HCT116 (cell line): ENCODE data around the gene B4GALT3. TPM values are rescaled to one million over a fixed set of nuclear protein-coding genes. Genes with fewer than 3 reads are reported as not detected.

Experiments
- ATAC-seq: fragments of 200-7000 bp; cut with Tn5 transposase; 2 replicates; pipeline ENCODE4 v1.9.1; 2020; ENCODE audit warnings: mild to moderate bottlenecking, moderate library complexity
- BruUV-seq: library from RNA; stranded (reverse); fragments of 400-500 nt; replicated peaks from 2 replicates; lab custom pipeline; 2021; lab: Mats Ljungman, UMichigan
- CTCF ChIA-PET: fragments of 300-600 bp; sonication (Branson Sonifier 250); formaldehyde crosslinking; loops from one replicate; lab custom pipeline; 2021; ENCODE audit warnings: antibody characterized with exemption; lab: Charles Lee
- POLR2A ChIA-PET: fragments of 300-600, 350-600 bp; sonication (Branson Sonifier 250); formaldehyde crosslinking; loops from one replicate; lab custom pipeline; 2021; ENCODE audit warnings: antibody characterized with exemption; lab: Charles Lee
- RAD21 ChIA-PET, 2 experiments: fragments of 300-600 bp; sonication (Branson Sonifier 250); formaldehyde crosslinking; loops; one replicate each; lab custom pipeline; 2023; ENCODE audit warnings: low total read pairs in 2 of 2; ENCODE audit not compliant: uncharacterized antibody in 2 of 2, unreplicated experiment in 2 of 2, low non-redundant PET in 1 of 2; lab: Charles Lee
- DNase-seq: peaks from one replicate; pipeline ENCODE4 v3.0.0-alpha.2; 2010; ENCODE audit warnings: low read depth, low spot score
- H2AFZ ChIP-seq: fragments of 200-600 bp; shearing (Covaris generic), sonication (generic); 2 replicates; pipeline ENCODE4 v1.6.1; 2017; ENCODE audit warnings: low read depth, mixed run types, mixed read lengths, antibody characterized with exemption, low read length; ENCODE audit not compliant: poor library complexity, severe bottlenecking
- H3K27ac ChIP-seq: 2 replicates; pipeline ENCODE4 v1.5.1; 2012; ENCODE audit warnings: low read depth, low read length
- H3K27me3 ChIP-seq: fragments of 200-600 bp; sonication (generic); 2 replicates; pipeline ENCODE4 v1.6.1; 2016; ENCODE audit warnings: mixed run types, low read length, mixed read lengths; ENCODE audit not compliant: insufficient read depth
- H3K36me3 ChIP-seq, 2 experiments: fragments of 200-500 bp in 1 of 2; fragments of 200-600 bp in 1 of 2; sonication (Bioruptor generic) in 1 of 2; sonication (generic) in 1 of 2; 2 replicates each; pipeline versions ENCODE4 v1.5.1 to v1.6.1; 2014 to 2016; ENCODE audit warnings: low read length in 2 of 2, inconsistent platforms in 1 of 2, mixed read lengths in 1 of 2, mixed run types in 1 of 2; ENCODE audit not compliant: insufficient read depth in 2 of 2, control insufficient read depth in 1 of 2
- H3K4me1 ChIP-seq, 2 experiments: fragments of 200-600 bp in 1 of 2; sonication (generic) in 1 of 2; 2 replicates each; pipeline versions ENCODE4 v1.5.1 to v1.6.1; 2012 to 2017; ENCODE audit warnings: low read length in 2 of 2, inconsistent platforms in 1 of 2, mild to moderate bottlenecking in 1 of 2, mixed read lengths in 1 of 2, mixed run types in 1 of 2, moderate library complexity in 1 of 2; ENCODE audit not compliant: insufficient read depth in 2 of 2, control insufficient read depth in 1 of 2
- H3K4me2 ChIP-seq: fragments of 200-600 bp; sonication (generic); 2 replicates; pipeline ENCODE4 v1.6.1; 2017; ENCODE audit warnings: mixed run types, low read length, mixed read lengths
- H3K4me3 ChIP-seq, 2 experiments: fragments of 200-600 bp in 1 of 2; sonication (generic) in 1 of 2; replicated peaks in 1 of 2; 2 replicates each; pipeline ENCODE4 v1.5.1; 2011 to 2016; ENCODE audit warnings: low read length in 2 of 2, control low read depth in 1 of 2, low read depth in 1 of 2, mild to moderate bottlenecking in 1 of 2, mixed read lengths in 1 of 2, mixed run types in 1 of 2
- H3K79me2 ChIP-seq: fragments of 200-600 bp; sonication (generic); 2 replicates; pipeline ENCODE4 v1.6.1; 2017; ENCODE audit warnings: mild to moderate bottlenecking, mixed run types, low read length, moderate library complexity, mixed read lengths; ENCODE audit not compliant: insufficient read depth
- H3K9ac ChIP-seq: fragments of 200-600 bp; sonication (generic); 2 replicates; pipeline ENCODE4 v1.6.1; 2016; ENCODE audit warnings: low read length, mixed read lengths
- H3K9me2 ChIP-seq: fragments of 200-600 bp; sonication (generic), shearing (Covaris generic); 2 replicates; pipeline ENCODE4 v1.6.1; 2017; ENCODE audit warnings: mixed run types, mild to moderate bottlenecking, moderate library complexity; ENCODE audit not compliant: insufficient read depth
- H3K9me3 ChIP-seq, 2 experiments: fragments of 200-500 bp in 1 of 2; fragments of 200-600 bp in 1 of 2; sonication (Bioruptor generic) in 1 of 2; sonication (generic) in 1 of 2; 2 replicates each; pipeline ENCODE4 v1.6.1; 2014 to 2017; ENCODE audit warnings: low read length in 2 of 2, mixed read lengths in 2 of 2, inconsistent platforms in 1 of 2, low read depth in 1 of 2, mild to moderate bottlenecking in 1 of 2, mixed run types in 1 of 2, moderate library complexity in 1 of 2; ENCODE audit not compliant: control insufficient read depth in 1 of 2, insufficient read depth in 1 of 2
- H4K20me1 ChIP-seq: fragments of 200-600 bp; sonication (generic), shearing (Covaris generic); 2 replicates; pipeline ENCODE4 v1.6.1; 2017; ENCODE audit warnings: mixed run types, mild to moderate bottlenecking, moderate library complexity; ENCODE audit not compliant: insufficient read depth
- ELF1 ChIP-seq: IDR thresholded peaks from 2 replicates; pipeline ENCODE4 v1.6.1; 2012; ENCODE audit warnings: low read depth, borderline replicate concordance
- FOSL1 ChIP-seq: IDR thresholded peaks from 2 replicates; pipeline ENCODE4 v1.6.1; 2012; ENCODE audit warnings: low read depth
- JUND ChIP-seq: IDR thresholded peaks from 2 replicates; pipeline ENCODE4 v1.6.1; 2012
- POLR2A ChIP-seq: IDR thresholded peaks from 2 replicates; pipeline ENCODE4 v1.7.0; 2011; ENCODE audit warnings: borderline replicate concordance; ENCODE audit not compliant: insufficient read depth, insufficient read length; ENCODE audit errors: extremely low read depth
- RAD21 ChIP-seq: IDR thresholded peaks from 2 replicates; pipeline ENCODE4 v1.6.1; 2012; ENCODE audit warnings: low read depth, mild to moderate bottlenecking
- SIN3A ChIP-seq: IDR thresholded peaks from 2 replicates; pipeline ENCODE4 v1.6.1; 2012; ENCODE audit warnings: low read depth
- SRF ChIP-seq: IDR thresholded peaks from 2 replicates; pipeline ENCODE4 v1.6.1; 2012; ENCODE audit warnings: low read depth
- TCF7L2 ChIP-seq: IDR thresholded peaks from 2 replicates; pipeline ENCODE4 v1.7.0; 2011; ENCODE audit warnings: borderline replicate concordance, inconsistent platforms; ENCODE audit not compliant: insufficient read depth, insufficient read length; ENCODE audit errors: extremely low read depth
- ZNF274 ChIP-seq: fragments of 200-500 bp; sonication (Bioruptor generic); IDR thresholded peaks from 2 replicates; pipeline ENCODE4 v1.6.1; 2014; ENCODE audit warnings: mild to moderate bottlenecking, low read depth, low read length, inconsistent platforms
- intact Hi-C: fragments of 100-400 bp; cut with micrococcal nuclease; formaldehyde crosslinking; loops from 2 replicates; pipeline ENCODE4 v1.10.0; 2022
- total RNA-seq: library from RNA; stranded (reverse); gene quantifications from one replicate; pipeline ENCODE4 v1.2.1, GENCODE V29; 2021; ENCODE audit not compliant: unreplicated experiment
- TF ChIP-seq, protein P1 (sequence below): IDR thresholded peaks from 2 replicates; pipeline ENCODE4 v1.6.1; 2012
- TF ChIP-seq, protein P2 (sequence below), 3 experiments: fragments of 200-600 bp in 1 of 3; sonication (generic) in 1 of 3; IDR thresholded peaks in 2 of 3; conservative IDR thresholded peaks in 1 of 3; 2 replicates each; pipeline ENCODE4 v1.5.1; 2012 to 2017; ENCODE audit warnings: low read depth in 2 of 3, low read length in 2 of 3, antibody characterized with exemption in 1 of 3, borderline replicate concordance in 1 of 3, control low read depth in 1 of 3, mild to moderate bottlenecking in 1 of 3, mixed read lengths in 1 of 3, mixed run types in 1 of 3, moderate library complexity in 1 of 3; ENCODE audit not compliant: insufficient read depth in 1 of 3
- TF ChIP-seq, protein P3 (sequence below): IDR thresholded peaks from 2 replicates; pipeline ENCODE4 v1.6.1; 2011; ENCODE audit warnings: mild to moderate bottlenecking, low read length, moderate library complexity; ENCODE audit not compliant: insufficient replicate concordance; ENCODE audit errors: extremely low read depth

Gene B4GALT3
- total RNA-seq, 1 experiment from 2014 or later, result 53.7 TPM

DNA sequence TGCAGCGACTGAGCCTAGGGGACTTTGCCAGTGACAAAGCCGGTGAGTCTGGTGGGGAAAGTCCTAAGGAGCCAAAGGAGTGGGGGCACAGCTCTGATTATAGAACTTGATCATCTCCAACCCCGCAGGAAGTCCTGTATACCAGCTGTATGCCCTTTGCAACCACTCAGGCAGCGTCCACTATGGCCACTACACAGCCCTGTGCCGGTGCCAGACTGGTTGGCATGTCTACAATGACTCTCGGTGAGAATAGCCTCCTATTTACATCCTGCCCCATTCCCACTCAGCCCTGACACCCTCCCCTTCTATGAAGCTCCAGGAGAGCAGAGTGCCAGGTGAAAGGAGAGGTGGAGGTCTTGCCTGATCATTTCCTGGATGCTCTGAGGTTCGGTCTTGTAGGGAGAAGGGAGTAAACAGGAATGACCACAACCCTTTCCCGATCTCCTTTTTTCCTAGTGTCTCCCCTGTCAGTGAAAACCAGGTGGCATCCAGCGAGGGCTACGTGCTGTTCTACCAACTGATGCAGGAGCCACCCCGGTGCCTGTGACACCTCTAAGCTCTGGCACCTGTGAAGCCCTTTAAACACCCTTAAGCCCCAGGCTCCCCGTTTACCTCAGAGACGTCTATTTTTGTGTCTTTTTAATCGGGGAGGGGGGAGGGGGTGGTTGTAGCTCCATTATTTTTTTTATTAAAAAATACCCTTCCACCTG lies 12.3 kb downstream of the B4GALT3 start:
- peaks cover 7% of the 10 kb centered on the region; the same call in 1 of the 2 replicates for H3K79me2 ChIP-seq
- peaks cover 7 to 35% of the 10 kb centered on the region in 2 experiments; a peak in 3 of 4 replicates for H3K4me1 ChIP-seq
- CTCF ChIA-PET, result interaction anchor here (0.8 to 2.8 kb wide), 10 partner anchors 10 to 576 kb away, joined by 3 to 10 read pairs (median 4); partner anchors contain the start of genes DEDD, TOMM40L and UFC1
- BruUV-seq, result no TSS peak
- DNase-seq (no peak), ATAC-seq (no peak)
- no peaks in the 10 kb centered on the region for H3K27me3 ChIP-seq
- intact Hi-C loops, result no loop called here
- H3K4me2 ChIP-seq, result peak overlapping the region; percentile 87
- H3K27ac ChIP-seq, result peak overlapping the region; percentile 63
- no peak overlapping the region for H2AFZ ChIP-seq
- no peaks in the 10 kb centered on the region for H3K9me3 ChIP-seq
- RAD21 ChIA-PET, result no interaction called here
- TF ChIP-seq TCF7L2 (no peak), POLR2A (no peak), ZNF274 (no peak), SRF (no peak), SIN3A (no peak), JUND (no peak), ELF1 (no peak), RAD21 (no peak), FOSL1 (no peak)
- TF ChIP-seq, protein P1, sequence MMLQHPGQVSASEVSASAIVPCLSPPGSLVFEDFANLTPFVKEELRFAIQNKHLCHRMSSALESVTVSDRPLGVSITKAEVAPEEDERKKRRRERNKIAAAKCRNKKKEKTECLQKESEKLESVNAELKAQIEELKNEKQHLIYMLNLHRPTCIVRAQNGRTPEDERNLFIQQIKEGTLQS, result no peak
- TF ChIP-seq, protein P2, sequence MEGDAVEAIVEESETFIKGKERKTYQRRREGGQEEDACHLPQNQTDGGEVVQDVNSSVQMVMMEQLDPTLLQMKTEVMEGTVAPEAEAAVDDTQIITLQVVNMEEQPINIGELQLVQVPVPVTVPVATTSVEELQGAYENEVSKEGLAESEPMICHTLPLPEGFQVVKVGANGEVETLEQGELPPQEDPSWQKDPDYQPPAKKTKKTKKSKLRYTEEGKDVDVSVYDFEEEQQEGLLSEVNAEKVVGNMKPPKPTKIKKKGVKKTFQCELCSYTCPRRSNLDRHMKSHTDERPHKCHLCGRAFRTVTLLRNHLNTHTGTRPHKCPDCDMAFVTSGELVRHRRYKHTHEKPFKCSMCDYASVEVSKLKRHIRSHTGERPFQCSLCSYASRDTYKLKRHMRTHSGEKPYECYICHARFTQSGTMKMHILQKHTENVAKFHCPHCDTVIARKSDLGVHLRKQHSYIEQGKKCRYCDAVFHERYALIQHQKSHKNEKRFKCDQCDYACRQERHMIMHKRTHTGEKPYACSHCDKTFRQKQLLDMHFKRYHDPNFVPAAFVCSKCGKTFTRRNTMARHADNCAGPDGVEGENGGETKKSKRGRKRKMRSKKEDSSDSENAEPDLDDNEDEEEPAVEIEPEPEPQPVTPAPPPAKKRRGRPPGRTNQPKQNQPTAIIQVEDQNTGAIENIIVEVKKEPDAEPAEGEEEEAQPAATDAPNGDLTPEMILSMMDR (IDR thresholded peaks at IDR 0.05 in 2 of 3, conservative IDR thresholded peaks at IDR 0.05 in 1 of 3; ENCODE audit: borderline replicate concordance in 1 of 3, insufficient read depth in 1 of 3, low read depth in 2 of 3, low read length in 2 of 3), result no peak
- TF ChIP-seq, protein P3, sequence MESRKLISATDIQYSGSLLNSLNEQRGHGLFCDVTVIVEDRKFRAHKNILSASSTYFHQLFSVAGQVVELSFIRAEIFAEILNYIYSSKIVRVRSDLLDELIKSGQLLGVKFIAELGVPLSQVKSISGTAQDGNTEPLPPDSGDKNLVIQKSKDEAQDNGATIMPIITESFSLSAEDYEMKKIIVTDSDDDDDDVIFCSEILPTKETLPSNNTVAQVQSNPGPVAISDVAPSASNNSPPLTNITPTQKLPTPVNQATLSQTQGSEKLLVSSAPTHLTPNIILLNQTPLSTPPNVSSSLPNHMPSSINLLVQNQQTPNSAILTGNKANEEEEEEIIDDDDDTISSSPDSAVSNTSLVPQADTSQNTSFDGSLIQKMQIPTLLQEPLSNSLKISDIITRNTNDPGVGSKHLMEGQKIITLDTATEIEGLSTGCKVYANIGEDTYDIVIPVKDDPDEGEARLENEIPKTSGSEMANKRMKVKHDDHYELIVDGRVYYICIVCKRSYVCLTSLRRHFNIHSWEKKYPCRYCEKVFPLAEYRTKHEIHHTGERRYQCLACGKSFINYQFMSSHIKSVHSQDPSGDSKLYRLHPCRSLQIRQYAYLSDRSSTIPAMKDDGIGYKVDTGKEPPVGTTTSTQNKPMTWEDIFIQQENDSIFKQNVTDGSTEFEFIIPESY, result no peak
- H3K9ac ChIP-seq, result peak overlapping the region; percentile 82
- H3K4me3 ChIP-seq, result peak overlapping the region; percentile 51 to 82
- H3K36me3 ChIP-seq, result peaks cover 8 to 26% of the 10 kb centered on the region in 2 experiments; a peak in 2 of 4 replicates
- H4K20me1 ChIP-seq, result no peaks in the 10 kb centered on the region
- POLR2A ChIA-PET, result interaction anchor here (0.7 to 3.1 kb wide), 10 partner anchors 8 to 1466 kb away, joined by 3 to 24 read pairs (median 7); partner anchors contain the start of genes B4GALT3, DEDD, NDUFS2 and NIT1
- H3K9me2 ChIP-seq, result no peaks in the 10 kb centered on the region
